Keratinocyte (primary cell): ENCODE measurements around the gene BCAR3.

ENCODE experiments used
- CTCF ChIP-seq, 3 experiments: IDR thresholded peaks in 1 of 3; conservative IDR thresholded peaks in 1 of 3; optimal IDR thresholded peaks in 1 of 3; 2 replicates in 2 of 3; 3 replicates in 1 of 3; pipeline versions ENCODE3 to v1.5.1; 2011; ENCODE audit warnings: low read length in 3 of 3, mild to moderate bottlenecking in 3 of 3, moderate library complexity in 2 of 3, control low read depth in 1 of 3, inconsistent platforms in 1 of 3; ENCODE audit not compliant: insufficient read depth in 2 of 3; ENCODE audit errors: extremely low read depth in 1 of 3
- EZH2 ChIP-seq: IDR thresholded peaks from one replicate; pipeline ENCODE4 v1.6.1; 2012; ENCODE audit warnings: inconsistent platforms, mild to moderate bottlenecking, low read length, moderate library complexity

- no peak for TF ChIP-seq CTCF (optimal IDR thresholded peaks at IDR 0.05 in 1 of 3, IDR thresholded peaks at IDR 0.05 in 1 of 3, conservative IDR thresholded peaks at IDR 0.05 in 1 of 3; ENCODE audit: extremely low read depth in 1 of 3, insufficient read depth in 2 of 3, low read length in 3 of 3)
- TF ChIP-seq EZH2, result no peak
Observed at GRCh38 chr1:93608187-93609109, 73.2 kb downstream of the BCAR3 start.
